NCI-H1436 treated with DMSO at 0.1 percent for 48 hours (cell line): Measurements from ENCODE around the gene PHACTR1.

Experiments used
- DNase-seq: peaks from one replicate; lab custom pipeline; 2025; lab: John Stamatoyannopoulos, UW

The PHACTR1 gene

GRCh38 chr6:13163161-13163944 is 446.8 kb downstream of the PHACTR1 start:
- DNase-seq = no peak

- no peak for DNase-seq
Measured at GRCh38 chr6:13164291-13164690, 447.7 kb downstream of the PHACTR1 start.

- DNase-seq = no peak
Measured at GRCh38 chr6:13165502-13166172, 449.1 kb downstream of the PHACTR1 start.

- DNase-seq = no peak
Measured at GRCh38 chr6:13166269-13166668, 449.7 kb downstream of the PHACTR1 start.

GRCh38 chr6:13166916-13167315 is 450.3 kb downstream of the PHACTR1 start:
- no peak for DNase-seq

- DNase-seq = no peak
Measured at GRCh38 chr6:13172291-13172690, 455.7 kb downstream of the PHACTR1 start.

- DNase-seq = no peak
Measured at GRCh38 chr6:13175087-13175486, 458.5 kb downstream of the PHACTR1 start.

GRCh38 chr6:13175759-13176158 is 459.2 kb downstream of the PHACTR1 start:
- no peak for DNase-seq

GRCh38 chr6:13177664-13178063 is 461.1 kb downstream of the PHACTR1 start:
- DNase-seq = no peak

- no peak for DNase-seq
Measured at GRCh38 chr6:13178107-13178506, 461.5 kb downstream of the PHACTR1 start.

GRCh38 chr6:13180538-13180937 is 464.0 kb downstream of the PHACTR1 start:
- DNase-seq = no peak

- no peak for DNase-seq
Measured at GRCh38 chr6:13181393-13181792, 464.8 kb downstream of the PHACTR1 start.

- DNase-seq = no peak
Measured at GRCh38 chr6:13183415-13184088, 467.0 kb downstream of the PHACTR1 start.

- DNase-seq = no peak
Measured at GRCh38 chr6:13184089-13184468, 467.5 kb downstream of the PHACTR1 start.

GRCh38 chr6:13184547-13184946 is 468.0 kb downstream of the PHACTR1 start:
- DNase-seq = no peak

GRCh38 chr6:13186861-13187260 is 470.3 kb downstream of the PHACTR1 start:
- DNase-seq = no peak

- DNase-seq = no peak
Measured at GRCh38 chr6:13187692-13188091, 471.1 kb downstream of the PHACTR1 start.

- DNase-seq = no peak
Measured at GRCh38 chr6:13188306-13188705, 471.7 kb downstream of the PHACTR1 start.

GRCh38 chr6:13189710-13190109 is 473.1 kb downstream of the PHACTR1 start:
- DNase-seq = no peak

GRCh38 chr6:13190376-13190775 is 473.8 kb downstream of the PHACTR1 start:
- DNase-seq = no peak

GRCh38 chr6:13191461-13191860 is 474.9 kb downstream of the PHACTR1 start:
- DNase-seq = no peak

- DNase-seq = no peak
Measured at GRCh38 chr6:13194852-13195251, 478.3 kb downstream of the PHACTR1 start.

GRCh38 chr6:13195803-13196202 is 479.2 kb downstream of the PHACTR1 start:
- DNase-seq = no peak
